Raji (cell line): ENCODE measurements around the gene PIGX.
A peak's percentile ranks its signal among the peaks of the same experiment; 100 is the strongest.

Experiments
- POLR2A ChIP-seq: IDR thresholded peaks from 2 replicates; pipeline ENCODE4 v1.6.1; 2011; ENCODE audit warnings: low read depth, low read length, control low read depth; ENCODE audit not compliant: insufficient read depth

PIGX gene

GRCh38 chr3:196711838-196712513 lies at the start of gene PIGX, which contains the start of gene CEP19:
Gene PIGX (plus strand): TSS chr3:196712377.
Gene CEP19 (minus strand): TSS chr3:196712250. CDS start chr3:196708657, 3,593 bp downstream.
- peak; percentile 90 for TF ChIP-seq POLR2A

- TF ChIP-seq POLR2A, result no peak
These were observed 49.2 kb upstream of the PIGX start for GRCh38 chr3:196662711-196663571.

GRCh38 chr3:196666001-196666867 lies 45.9 kb upstream of the PIGX start:
- TF ChIP-seq POLR2A, result no peak

GRCh38 chr3:196667056-196667825 lies 44.9 kb upstream of the PIGX start:
- TF ChIP-seq POLR2A, result no peak

GRCh38 chr3:196670339-196670738 lies 41.8 kb upstream of the PIGX start:
- TF ChIP-seq POLR2A, result no peak

- TF ChIP-seq POLR2A, result no peak
These were observed 38.5 kb upstream of the PIGX start for GRCh38 chr3:196673632-196674031.

GRCh38 chr3:196677353-196677752 lies 34.8 kb upstream of the PIGX start:
- TF ChIP-seq POLR2A, result no peak

GRCh38 chr3:196677931-196678330 lies 34.2 kb upstream of the PIGX start:
- TF ChIP-seq POLR2A, result no peak

GRCh38 chr3:196684548-196685407 lies 27.4 kb upstream of the PIGX start:
- TF ChIP-seq POLR2A, result no peak

GRCh38 chr3:196686436-196686835 lies 25.7 kb upstream of the PIGX start:
- no peak for TF ChIP-seq POLR2A

GRCh38 chr3:196688349-196688748 lies 23.8 kb upstream of the PIGX start:
- TF ChIP-seq POLR2A, result no peak

GRCh38 chr3:196689941-196690660 lies 22.1 kb upstream of the PIGX start:
- TF ChIP-seq POLR2A, result no peak

GRCh38 chr3:196691386-196691785 lies 20.8 kb upstream of the PIGX start:
- no peak for TF ChIP-seq POLR2A
